Inflammatory macrophage treated with lipopolysaccharide for 1 hour (primary cell): Measurements from ENCODE around the gene PSORS1C1.
"Not testable (repeated sequence)": the region's sequence is repeated elsewhere in the genome, so short reads cannot be mapped to it uniquely, and the experiment has no call there.

Source experiments
- DNase-seq, 2 donors: peaks; one replicate each; pipeline ENCODE4 v3.0.0-alpha.2; 2020 to 2022

PSORS1C1 gene

GRCh38 chr6:31161216-31162126 lies 46.9 kb downstream of the PSORS1C1 start:
- no peak for DNase-seq

- peak; percentile 6 to 34 for DNase-seq
Measured at GRCh38 chr6:31162463-31163165, 48.0 kb downstream of the PSORS1C1 start.

GRCh38 chr6:31163922-31164321 lies 49.3 kb downstream of the PSORS1C1 start:
- DNase-seq: no peak

GRCh38 chr6:31164475-31165063 lies 50.0 kb downstream of the PSORS1C1 start:
- not testable (repeated sequence) for DNase-seq

GRCh38 chr6:31165064-31165832 lies 50.6 kb downstream of the PSORS1C1 start:
- DNase-seq: not testable (repeated sequence)

- no peak for DNase-seq
Measured at GRCh38 chr6:31165986-31166385, 51.4 kb downstream of the PSORS1C1 start.

- no peak for DNase-seq
Measured at GRCh38 chr6:31168606-31169005, 54.0 kb downstream of the PSORS1C1 start.

- DNase-seq: no peak
Measured at GRCh38 chr6:31169123-31169857, 54.7 kb downstream of the PSORS1C1 start.

- not testable (repeated sequence) for DNase-seq
Measured at GRCh38 chr6:31169858-31170599, 55.4 kb downstream of the PSORS1C1 start.

GRCh38 chr6:31170600-31170881 lies 55.9 kb downstream of the PSORS1C1 start, which contains the start of gene POU5F1:
Gene POU5F1 (minus strand): TSS chr6:31170682. CDS start chr6:31170620, 62 bp downstream.
- DNase-seq: no peak

GRCh38 chr6:31170987-31171671 lies 56.5 kb downstream of the PSORS1C1 start:
- no peak for DNase-seq

GRCh38 chr6:31171931-31172905 lies 57.6 kb downstream of the PSORS1C1 start:
- no peak for DNase-seq

- no peak for DNase-seq
Measured at GRCh38 chr6:31172973-31173384, 58.4 kb downstream of the PSORS1C1 start.

GRCh38 chr6:31173406-31173805 lies 58.8 kb downstream of the PSORS1C1 start:
- no peak for DNase-seq

- no peak for DNase-seq
Measured at GRCh38 chr6:31174378-31174777, 59.8 kb downstream of the PSORS1C1 start.

GRCh38 chr6:31175971-31176370 lies 61.4 kb downstream of the PSORS1C1 start:
- no peak for DNase-seq

- peak; percentile 25 to 48 for DNase-seq
Measured at GRCh38 chr6:31178143-31179041, 63.8 kb downstream of the PSORS1C1 start.

GRCh38 chr6:31179042-31179386 lies 64.4 kb downstream of the PSORS1C1 start:
- DNase-seq: no peak

- DNase-seq: no peak
Measured at GRCh38 chr6:31179896-31180295, 65.3 kb downstream of the PSORS1C1 start.
